Breast epithelium (tissue), 3 donors: ENCODE measurements around the gene SKIL.
A peak's percentile ranks its signal among the peaks of the same experiment; 100 is the strongest.

Experiments
- CTCF ChIP-seq, 3 donors: fragments of 450-650 bp; IDR thresholded peaks; one replicate each; pipeline ENCODE4 v1.5.1; 2016 to 2017; ENCODE audit warnings: antibody characterized with exemption in 3 of 3, mild to moderate bottlenecking in 3 of 3, moderate library complexity in 3 of 3
- POLR2A ChIP-seq: fragments of 450-650 bp; IDR thresholded peaks from one replicate; pipeline ENCODE4 v1.6.1; 2016; ENCODE audit warnings: antibody characterized with exemption, mild to moderate bottlenecking, moderate library complexity
- POLR2AphosphoS5 ChIP-seq, 3 donors: sonication (generic); formaldehyde crosslinking; IDR thresholded peaks; one replicate each; pipeline ENCODE4 v1.6.1; 2017; ENCODE audit warnings: antibody characterized with exemption in 3 of 3

GRCh38 chr3:170421111-170421641, 63.7 kb downstream of the SKIL start:
- no peak for TF ChIP-seq CTCF (IDR thresholded peaks at IDR 0.05)
- TF ChIP-seq POLR2A: no peak
- peak in 1 of 3 donors; percentile 51 for TF ChIP-seq POLR2AphosphoS5 (IDR thresholded peaks at IDR 0.05)
